CD14-positive monocyte (primary cell): Measurements from ENCODE around the gene EFCAB8. TPM values are rescaled to one million over a fixed set of nuclear protein-coding genes. Genes with fewer than 3 reads are reported as not detected.

Experiments used
- DNase-seq, 3 donors: peaks; one replicate each; pipeline ENCODE4 v3.0.0-alpha.2; 2011 to 2022
- H2AFZ ChIP-seq: 2 replicates; pipeline ENCODE4 v1.6.0; 2012; ENCODE audit warnings: mild to moderate bottlenecking, low read depth, low read length, inconsistent platforms; ENCODE audit not compliant: insufficient read depth, poor library complexity, severe bottlenecking
- H3K27ac ChIP-seq, 2 donors: 1 replicate in 1 of 2; 2 replicates in 1 of 2; pipeline ENCODE4 v1.5.1; 2012 to 2013; ENCODE audit warnings: low read length in 2 of 2, control low read depth in 1 of 2, inconsistent platforms in 1 of 2, low read depth in 1 of 2, mild to moderate bottlenecking in 1 of 2
- H3K27me3 ChIP-seq, 2 donors: one replicate each; pipeline versions ENCODE4 v1.6.0 to v1.6.1; 2011 to 2013; ENCODE audit warnings: low read length in 2 of 2; ENCODE audit not compliant: control insufficient read depth in 2 of 2, insufficient read depth in 2 of 2
- H3K36me3 ChIP-seq, 2 donors: replicated peaks in 1 of 2; 1 replicate in 1 of 2; 2 replicates in 1 of 2; pipeline versions ENCODE4 v1.5.1 to v1.6.1; 2012 to 2013; ENCODE audit warnings: low read length in 2 of 2, control low read depth in 1 of 2, inconsistent platforms in 1 of 2, mild to moderate bottlenecking in 1 of 2; ENCODE audit not compliant: insufficient read depth in 2 of 2, control insufficient read depth in 1 of 2
- H3K4me1 ChIP-seq, 2 donors: 1 replicate in 1 of 2; 2 replicates in 1 of 2; pipeline versions ENCODE4 v1.5.1 to v1.6.1; 2012 to 2013; ENCODE audit warnings: low read length in 2 of 2, control low read depth in 1 of 2, inconsistent platforms in 1 of 2, mild to moderate bottlenecking in 1 of 2, moderate library complexity in 1 of 2; ENCODE audit not compliant: insufficient read depth in 2 of 2, control insufficient read depth in 1 of 2
- H3K4me2 ChIP-seq: replicated peaks from 2 replicates; pipeline ENCODE3; 2012; ENCODE audit warnings: low read length, moderate library complexity, mild to moderate bottlenecking; ENCODE audit not compliant: poor library complexity, severe bottlenecking; ENCODE audit errors: extremely low read depth
- H3K4me3 ChIP-seq, 3 experiments: fragments of 200-600 bp in 1 of 3; sonication (generic) in 1 of 3; replicated peaks in 1 of 3; 1 replicate in 2 of 3; 2 replicates in 1 of 3; pipeline ENCODE4 v1.5.1; 2011 to 2013; ENCODE audit warnings: low read length in 3 of 3, mild to moderate bottlenecking in 3 of 3, control low read depth in 2 of 3, low read depth in 2 of 3, inconsistent platforms in 1 of 3, moderate library complexity in 1 of 3
- H3K79me2 ChIP-seq: 2 replicates; pipeline ENCODE4 v1.6.0; 2012; ENCODE audit warnings: mild to moderate bottlenecking, control low read depth, inconsistent platforms, low read length, moderate library complexity; ENCODE audit not compliant: insufficient read depth
- H3K9ac ChIP-seq: 2 replicates; pipeline ENCODE4 v1.6.0; 2017; ENCODE audit warnings: low read length, mild to moderate bottlenecking; ENCODE audit not compliant: insufficient read depth, poor library complexity, severe bottlenecking
- H3K9me3 ChIP-seq, 2 donors: replicated peaks in 1 of 2; 1 replicate in 1 of 2; 2 replicates in 1 of 2; pipeline versions ENCODE4 v1.5.1 to v1.6.1; 2012 to 2013; ENCODE audit warnings: low read length in 2 of 2, control low read depth in 1 of 2; ENCODE audit not compliant: control insufficient read depth in 1 of 2, insufficient read depth in 1 of 2
- H4K20me1 ChIP-seq: 2 replicates; pipeline ENCODE4 v1.6.0; 2012; ENCODE audit warnings: mild to moderate bottlenecking, low read length, control low read depth, moderate library complexity; ENCODE audit not compliant: insufficient read depth
- H3K27ac Mint-ChIP-seq, 7 donors: one replicate each; pipeline ENCODE4 v1.8.0; 2020; ENCODE audit warnings: mild to moderate bottlenecking in 7 of 7, mixed read lengths in 7 of 7, moderate library complexity in 6 of 7, inconsistent platforms in 2 of 7
- H3K27me3 Mint-ChIP-seq, 3 donors: one replicate each; pipeline ENCODE4 v1.8.0; 2021 to 2022; ENCODE audit warnings: low read depth in 3 of 3, mild to moderate bottlenecking in 3 of 3, mixed read lengths in 3 of 3, moderate library complexity in 3 of 3, inconsistent platforms in 1 of 3
- H3K36me3 Mint-ChIP-seq, 2 donors: one replicate each; pipeline ENCODE4 v1.8.0; 2020; ENCODE audit warnings: mixed read lengths in 2 of 2, inconsistent platforms in 1 of 2, mild to moderate bottlenecking in 1 of 2
- H3K4me1 Mint-ChIP-seq: one replicate; pipeline ENCODE4 v1.8.0; 2020; ENCODE audit warnings: mild to moderate bottlenecking, mixed read lengths
- H3K4me3 Mint-ChIP-seq, 2 donors: one replicate each; pipeline ENCODE4 v1.8.0; 2020; ENCODE audit warnings: mild to moderate bottlenecking in 2 of 2, mixed read lengths in 2 of 2, moderate library complexity in 1 of 2
- H3K9me3 Mint-ChIP-seq, 7 donors: one replicate each; pipeline ENCODE4 v1.8.0; 2020 to 2022; ENCODE audit warnings: mixed read lengths in 7 of 7, mild to moderate bottlenecking in 6 of 7, moderate library complexity in 6 of 7, inconsistent platforms in 2 of 7
- WGBS: methylation state at CpG from one replicate; pipeline ENCODE4 v1.1.5; 2013; ENCODE audit warnings: missing lambda C conversion rate; ENCODE audit not compliant: insufficient coverage; 5-methylcytosine and 5-hydroxymethylcytosine counted together
- intact Hi-C, 2 donors: fragments of 100-400 bp; cut with micrococcal nuclease; formaldehyde crosslinking; loops; one replicate each; pipeline versions ENCODE4 v1.15.0 to v1.15.1; 2023
- polyA plus RNA-seq, 3 donors: library from polyadenylated mRNA; depleted of rRNA in 1 of 3; unstranded in 2 of 3; stranded (reverse) in 1 of 3; fragments of 300-500 nt in 2 of 3; fragments of >200 nt in 1 of 3; fragmentation: Illumina TruSeq in 2 of 3; gene quantifications; 1 replicate in 2 of 3; 2 replicates in 1 of 3; pipeline ENCODE4 v1.2.3, GENCODE V29; 2012 to 2021
- TF ChIP-seq, protein P1 (sequence below): fragments of 200-600 bp; IDR thresholded peaks from one replicate; pipeline ENCODE4 v1.8.0; 2022; ENCODE audit warnings: antibody characterized with exemption, mild to moderate bottlenecking

Gene EFCAB8
- polyA plus RNA-seq, 3 donors, result 0.45 TPM; not detected in 2

DNA sequence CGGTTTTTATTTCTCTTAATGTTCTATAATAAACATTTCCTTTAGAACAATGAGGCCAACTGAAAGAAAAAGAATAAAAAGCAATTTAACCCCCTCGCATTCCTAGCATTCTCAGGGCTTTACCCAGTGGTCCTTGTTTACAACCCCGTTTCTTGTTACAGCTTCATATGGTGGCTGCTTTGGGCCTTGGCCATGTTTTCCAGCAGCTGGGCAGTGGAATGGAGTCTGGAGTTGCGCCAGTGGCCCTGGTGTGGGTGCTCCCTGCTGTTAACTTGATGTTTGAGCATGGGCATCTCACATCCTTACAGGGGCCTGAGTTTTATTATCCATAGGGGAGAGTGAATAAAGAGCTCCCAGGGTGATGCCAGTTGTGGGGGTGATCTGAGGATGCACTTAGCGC lies 18.8 kb downstream of the EFCAB8 start:
- Histone ChIP-seq H3K4me2 (no peak overlapping the region), H3K4me1 (no peaks in the 10 kb centered on the region), H3K4me3 (no peak overlapping the region), H3K79me2 (no peaks in the 10 kb centered on the region), H3K9ac (no peak overlapping the region), H3K9me3 (no peaks in the 10 kb centered on the region), H3K36me3 (no peaks in the 10 kb centered on the region), H3K27me3 (no peaks in the 10 kb centered on the region), H4K20me1 (no peaks in the 10 kb centered on the region), H3K27ac (no peak overlapping the region), H2AFZ (no peak overlapping the region)
- no peaks in the 10 kb centered on the region for H3K9me3 Mint-ChIP-seq
- H3K27ac Mint-ChIP-seq, result no peak overlapping the region
- WGBS, result 100% methylated on average over 3 of the region's 5 CpGs
- no peaks in the 10 kb centered on the region for H3K4me1 Mint-ChIP-seq
- TF ChIP-seq, protein P1, sequence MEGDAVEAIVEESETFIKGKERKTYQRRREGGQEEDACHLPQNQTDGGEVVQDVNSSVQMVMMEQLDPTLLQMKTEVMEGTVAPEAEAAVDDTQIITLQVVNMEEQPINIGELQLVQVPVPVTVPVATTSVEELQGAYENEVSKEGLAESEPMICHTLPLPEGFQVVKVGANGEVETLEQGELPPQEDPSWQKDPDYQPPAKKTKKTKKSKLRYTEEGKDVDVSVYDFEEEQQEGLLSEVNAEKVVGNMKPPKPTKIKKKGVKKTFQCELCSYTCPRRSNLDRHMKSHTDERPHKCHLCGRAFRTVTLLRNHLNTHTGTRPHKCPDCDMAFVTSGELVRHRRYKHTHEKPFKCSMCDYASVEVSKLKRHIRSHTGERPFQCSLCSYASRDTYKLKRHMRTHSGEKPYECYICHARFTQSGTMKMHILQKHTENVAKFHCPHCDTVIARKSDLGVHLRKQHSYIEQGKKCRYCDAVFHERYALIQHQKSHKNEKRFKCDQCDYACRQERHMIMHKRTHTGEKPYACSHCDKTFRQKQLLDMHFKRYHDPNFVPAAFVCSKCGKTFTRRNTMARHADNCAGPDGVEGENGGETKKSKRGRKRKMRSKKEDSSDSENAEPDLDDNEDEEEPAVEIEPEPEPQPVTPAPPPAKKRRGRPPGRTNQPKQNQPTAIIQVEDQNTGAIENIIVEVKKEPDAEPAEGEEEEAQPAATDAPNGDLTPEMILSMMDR, result no peak
- H3K36me3 Mint-ChIP-seq, result peaks cover 0 to 5% of the 10 kb centered on the region in 2 donors
- intact Hi-C loops, result no loop called here
- H3K27me3 Mint-ChIP-seq, result peaks cover 2 to 3% (median 3%) of the 10 kb centered on the region in 3 donors
- no peak for DNase-seq
- no peak overlapping the region for H3K4me3 Mint-ChIP-seq

- H3K4me1 ChIP-seq, result no peaks in the 10 kb centered on the region
- no peak overlapping the region for H2AFZ ChIP-seq
- no peaks in the 10 kb centered on the region for H3K36me3 ChIP-seq
- Mint-ChIP-seq H3K4me3 (no peak overlapping the region), H3K27ac (no peak overlapping the region), H3K27me3 (peaks cover 2 to 3% (median 3%) of the 10 kb centered on the region in 3 donors), H3K4me1 (no peaks in the 10 kb centered on the region), H3K36me3 (peaks cover 0 to 5% of the 10 kb centered on the region in 2 donors), H3K9me3 (no peaks in the 10 kb centered on the region)
- intact Hi-C loops, result no loop called here
- TF ChIP-seq, protein P1, result no peak
- H3K9me3 ChIP-seq, result no peaks in the 10 kb centered on the region
- H3K4me3 ChIP-seq, result no peak overlapping the region
- H3K79me2 ChIP-seq, result no peaks in the 10 kb centered on the region
- H3K4me2 ChIP-seq, result no peak overlapping the region
- WGBS, result 100% methylated on average over 1 of the region's 3 CpGs
- no peak overlapping the region for H3K27ac ChIP-seq
- no peak for DNase-seq
- no peaks in the 10 kb centered on the region for H3K27me3 ChIP-seq
- H3K9ac ChIP-seq, result no peak overlapping the region
- H4K20me1 ChIP-seq, result no peaks in the 10 kb centered on the region
These were observed 20.1 kb downstream of the EFCAB8 start for GRCh38 chr20:32878820-32879219.
